Measurements from ENCODE around the gene ACSL1. TPM values are rescaled to one million over a fixed set of nuclear protein-coding genes. Genes with fewer than 3 reads are reported as not detected.
A peak's percentile ranks its signal among the peaks of the same experiment; 100 is the strongest.
"Not testable (repeated sequence)": the region's sequence is repeated elsewhere in the genome, so short reads cannot be mapped to it uniquely, and the experiment has no call there.

ACSL1 gene
- total RNA-seq, 1 experiment from 2014 or later: 42.8 TPM

GRCh38 chr4:184801781-184802696, 23.7 kb downstream of the ACSL1 start:
- no peak for DNase-seq (ENCODE audit: low read depth)
- in situ Hi-C loops (cut with HindIII; ENCODE audit: low pct_unique_long_range_greater_than_20kb, low sequenced_read_pairs): no loop called here

- no peak for DNase-seq (ENCODE audit: low read depth)
- in situ Hi-C loops (cut with HindIII; ENCODE audit: low pct_unique_long_range_greater_than_20kb, low sequenced_read_pairs): no loop called here
Measured at GRCh38 chr4:184798504-184798903, 27.3 kb downstream of the ACSL1 start.

- DNase-seq (ENCODE audit: low read depth): no peak
- in situ Hi-C loops (cut with HindIII; ENCODE audit: low pct_unique_long_range_greater_than_20kb, low sequenced_read_pairs): no loop called here
Measured at GRCh38 chr4:184796906-184797305, 28.9 kb downstream of the ACSL1 start.

GRCh38 chr4:184795214-184795844, 30.4 kb downstream of the ACSL1 start:
- DNase-seq (ENCODE audit: low read depth): no peak
- in situ Hi-C loops (cut with HindIII; ENCODE audit: low pct_unique_long_range_greater_than_20kb, low sequenced_read_pairs): no loop called here

GRCh38 chr4:184794470-184794869, 31.3 kb downstream of the ACSL1 start:
- no peak for DNase-seq (ENCODE audit: low read depth)
- in situ Hi-C loops (cut with HindIII; ENCODE audit: low pct_unique_long_range_greater_than_20kb, low sequenced_read_pairs): no loop called here

- in situ Hi-C loops (cut with HindIII; ENCODE audit: low pct_unique_long_range_greater_than_20kb, low sequenced_read_pairs): no loop called here
- no peak for DNase-seq (ENCODE audit: low read depth)
Measured at GRCh38 chr4:184793735-184794355, 31.9 kb downstream of the ACSL1 start.

- DNase-seq (ENCODE audit: low read depth): peak; percentile 90
- in situ Hi-C loops (cut with HindIII; ENCODE audit: low pct_unique_long_range_greater_than_20kb, low sequenced_read_pairs): no loop called here
Measured at GRCh38 chr4:184792950-184793555, 32.7 kb downstream of the ACSL1 start.

- peak; percentile 71 for DNase-seq (ENCODE audit: low read depth)
- in situ Hi-C loops (cut with HindIII; ENCODE audit: low pct_unique_long_range_greater_than_20kb, low sequenced_read_pairs): no loop called here
Measured at GRCh38 chr4:184792334-184792733, 33.4 kb downstream of the ACSL1 start.

GRCh38 chr4:184790826-184791225, 34.9 kb downstream of the ACSL1 start:
- no peak for DNase-seq (ENCODE audit: low read depth)
- in situ Hi-C loops (cut with HindIII; ENCODE audit: low pct_unique_long_range_greater_than_20kb, low sequenced_read_pairs): no loop called here

GRCh38 chr4:184787766-184788503, 37.8 kb downstream of the ACSL1 start:
- peak; percentile 91 for DNase-seq (ENCODE audit: low read depth)
- in situ Hi-C loops (cut with HindIII; ENCODE audit: low pct_unique_long_range_greater_than_20kb, low sequenced_read_pairs): no loop called here

GRCh38 chr4:184785813-184786212, 40.0 kb downstream of the ACSL1 start:
- in situ Hi-C loops (cut with HindIII; ENCODE audit: low pct_unique_long_range_greater_than_20kb, low sequenced_read_pairs): no loop called here
- DNase-seq (ENCODE audit: low read depth): no peak

GRCh38 chr4:184784628-184785257, 41.0 kb downstream of the ACSL1 start:
- in situ Hi-C loops (cut with HindIII; ENCODE audit: low pct_unique_long_range_greater_than_20kb, low sequenced_read_pairs): no loop called here
- no peak for DNase-seq (ENCODE audit: low read depth)

- in situ Hi-C loops (cut with HindIII; ENCODE audit: low pct_unique_long_range_greater_than_20kb, low sequenced_read_pairs): no loop called here
- no peak for DNase-seq (ENCODE audit: low read depth)
Measured at GRCh38 chr4:184782731-184783373, 42.9 kb downstream of the ACSL1 start.

- DNase-seq (ENCODE audit: low read depth); in situ Hi-C loops (cut with HindIII; ENCODE audit: low pct_unique_long_range_greater_than_20kb, low sequenced_read_pairs): not testable (repeated sequence)
Measured at GRCh38 chr4:184779160-184779559, 46.6 kb downstream of the ACSL1 start.

- in situ Hi-C loops (cut with HindIII; ENCODE audit: low pct_unique_long_range_greater_than_20kb, low sequenced_read_pairs): no loop called here
- no peak for DNase-seq (ENCODE audit: low read depth)
Measured at GRCh38 chr4:184778325-184778724, 47.4 kb downstream of the ACSL1 start.

- no peak for DNase-seq (ENCODE audit: low read depth)
- in situ Hi-C loops (cut with HindIII; ENCODE audit: low pct_unique_long_range_greater_than_20kb, low sequenced_read_pairs): no loop called here
Measured at GRCh38 chr4:184776821-184777220, 48.9 kb downstream of the ACSL1 start.

- in situ Hi-C loops (cut with HindIII; ENCODE audit: low pct_unique_long_range_greater_than_20kb, low sequenced_read_pairs): no loop called here
- no peak for DNase-seq (ENCODE audit: low read depth)
Measured at GRCh38 chr4:184775854-184776555, 49.8 kb downstream of the ACSL1 start.
